SK-N-SH (cell line): ENCODE measurements around the gene EMP2.

ENCODE experiments used
- EP300 ChIP-seq, 2 experiments: IDR thresholded peaks; 2 replicates each; pipeline versions ENCODE4 v1.4.0 to v1.6.1; 2012; ENCODE audit warnings: borderline replicate concordance in 1 of 2, low read depth in 1 of 2, low read length in 1 of 2
- FOSL2 ChIP-seq: IDR thresholded peaks from 2 replicates; pipeline ENCODE4 v1.4.0; 2012; ENCODE audit warnings: low read depth, mild to moderate bottlenecking, moderate library complexity, borderline replicate concordance
- FOXM1 ChIP-seq: IDR thresholded peaks from 2 replicates; pipeline ENCODE4 v1.4.0; 2012; ENCODE audit warnings: low read depth, mild to moderate bottlenecking
- JUND ChIP-seq: IDR thresholded peaks from 2 replicates; pipeline ENCODE4 v1.4.0; 2012
- MXI1 ChIP-seq: IDR thresholded peaks from 2 replicates; pipeline ENCODE4 v1.6.1; 2012; ENCODE audit warnings: mild to moderate bottlenecking, low read depth, low read length, improper control_type of control experiment
- NFIC ChIP-seq: IDR thresholded peaks from 2 replicates; pipeline ENCODE4 v1.4.0; 2012; ENCODE audit warnings: borderline replicate concordance
- NRF1 ChIP-seq: IDR thresholded peaks from 2 replicates; pipeline ENCODE4 v1.6.1; 2012; ENCODE audit warnings: low read depth, mild to moderate bottlenecking, low read length
- POLR2AphosphoS5 ChIP-seq: IDR thresholded peaks from 2 replicates; pipeline ENCODE4 v1.6.1; 2012; ENCODE audit warnings: low read depth, low read length
- RCOR1 ChIP-seq: fragments of 150-350 bp; IDR thresholded peaks from 2 replicates; pipeline ENCODE4 v1.6.1; 2017; ENCODE audit warnings: antibody characterized with exemption, low read length
- REST ChIP-seq: IDR thresholded peaks from 2 replicates; pipeline ENCODE4 v1.6.1; 2012; ENCODE audit warnings: mild to moderate bottlenecking, low read depth, low read length, moderate library complexity
- TAF1 ChIP-seq: IDR thresholded peaks from 2 replicates; pipeline ENCODE4 v1.6.1; 2012; ENCODE audit warnings: low read depth, mild to moderate bottlenecking, low read length, moderate library complexity, borderline replicate concordance
- TF ChIP-seq, protein P1 (sequence below): fragments of 200-600 bp; sonication (generic); IDR thresholded peaks from 2 replicates; pipeline ENCODE4 v1.6.1; 2017; ENCODE audit warnings: antibody characterized with exemption, mild to moderate bottlenecking, moderate library complexity

DNA sequence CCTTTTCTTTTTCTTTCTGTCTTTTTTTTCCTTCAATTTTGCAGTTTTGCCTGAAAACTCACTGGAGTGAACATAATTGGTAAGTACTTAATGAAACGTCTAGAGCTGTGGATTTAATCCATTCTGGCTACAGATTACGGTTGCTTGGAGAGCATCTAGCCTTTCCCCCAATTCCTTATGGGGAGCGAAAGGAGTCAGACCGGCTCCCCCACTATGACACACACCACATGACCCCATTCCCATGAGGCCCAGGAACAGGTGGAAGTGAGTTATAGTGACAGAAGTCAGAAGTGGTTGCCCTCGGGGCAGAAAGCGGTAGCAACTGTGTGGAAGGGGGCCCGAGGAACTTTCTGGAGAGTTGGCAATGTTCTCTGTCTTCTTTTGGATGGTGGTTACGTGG is 41.2 kb downstream of the EMP2 start:
- TF ChIP-seq POLR2AphosphoS5 (no peak), RCOR1 (no peak), NFIC (no peak), MXI1 (no peak), REST (no peak), NRF1 (no peak), FOXM1 (no peak), FOSL2 (no peak), TAF1 (no peak), JUND (no peak), EP300 (IDR thresholded peaks at IDR 0.05; ENCODE audit: borderline replicate concordance in 1 of 2, low read depth in 1 of 2, low read length in 1 of 2) (no peak)
- TF ChIP-seq, protein P1, sequence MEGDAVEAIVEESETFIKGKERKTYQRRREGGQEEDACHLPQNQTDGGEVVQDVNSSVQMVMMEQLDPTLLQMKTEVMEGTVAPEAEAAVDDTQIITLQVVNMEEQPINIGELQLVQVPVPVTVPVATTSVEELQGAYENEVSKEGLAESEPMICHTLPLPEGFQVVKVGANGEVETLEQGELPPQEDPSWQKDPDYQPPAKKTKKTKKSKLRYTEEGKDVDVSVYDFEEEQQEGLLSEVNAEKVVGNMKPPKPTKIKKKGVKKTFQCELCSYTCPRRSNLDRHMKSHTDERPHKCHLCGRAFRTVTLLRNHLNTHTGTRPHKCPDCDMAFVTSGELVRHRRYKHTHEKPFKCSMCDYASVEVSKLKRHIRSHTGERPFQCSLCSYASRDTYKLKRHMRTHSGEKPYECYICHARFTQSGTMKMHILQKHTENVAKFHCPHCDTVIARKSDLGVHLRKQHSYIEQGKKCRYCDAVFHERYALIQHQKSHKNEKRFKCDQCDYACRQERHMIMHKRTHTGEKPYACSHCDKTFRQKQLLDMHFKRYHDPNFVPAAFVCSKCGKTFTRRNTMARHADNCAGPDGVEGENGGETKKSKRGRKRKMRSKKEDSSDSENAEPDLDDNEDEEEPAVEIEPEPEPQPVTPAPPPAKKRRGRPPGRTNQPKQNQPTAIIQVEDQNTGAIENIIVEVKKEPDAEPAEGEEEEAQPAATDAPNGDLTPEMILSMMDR: no peak
